H4 (cell line): ENCODE data around the gene PRR15L. TPM values are rescaled to one million over a fixed set of nuclear protein-coding genes. Genes with fewer than 3 reads are reported as not detected.
"Not testable (repeated sequence)": the region's sequence is repeated elsewhere in the genome, so short reads cannot be mapped to it uniquely, and the experiment has no call there.

Source experiments
- DNase-seq: peaks from one replicate; pipeline ENCODE4 v3.0.0-alpha.2; 2015; ENCODE audit warnings: low spot score
- total RNA-seq: library from RNA; depleted of rRNA; stranded (reverse); fragments of >200 nt; shearing (Covaris generic); gene quantifications from 2 replicates; pipeline ENCODE4 v1.2.3, GENCODE V29; 2014; rRNA removed

Gene PRR15L, protein sequence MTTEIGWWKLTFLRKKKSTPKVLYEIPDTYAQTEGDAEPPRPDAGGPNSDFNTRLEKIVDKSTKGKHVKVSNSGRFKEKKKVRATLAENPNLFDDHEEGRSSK
- not detected in 2 replicates for total RNA-seq

DNA sequence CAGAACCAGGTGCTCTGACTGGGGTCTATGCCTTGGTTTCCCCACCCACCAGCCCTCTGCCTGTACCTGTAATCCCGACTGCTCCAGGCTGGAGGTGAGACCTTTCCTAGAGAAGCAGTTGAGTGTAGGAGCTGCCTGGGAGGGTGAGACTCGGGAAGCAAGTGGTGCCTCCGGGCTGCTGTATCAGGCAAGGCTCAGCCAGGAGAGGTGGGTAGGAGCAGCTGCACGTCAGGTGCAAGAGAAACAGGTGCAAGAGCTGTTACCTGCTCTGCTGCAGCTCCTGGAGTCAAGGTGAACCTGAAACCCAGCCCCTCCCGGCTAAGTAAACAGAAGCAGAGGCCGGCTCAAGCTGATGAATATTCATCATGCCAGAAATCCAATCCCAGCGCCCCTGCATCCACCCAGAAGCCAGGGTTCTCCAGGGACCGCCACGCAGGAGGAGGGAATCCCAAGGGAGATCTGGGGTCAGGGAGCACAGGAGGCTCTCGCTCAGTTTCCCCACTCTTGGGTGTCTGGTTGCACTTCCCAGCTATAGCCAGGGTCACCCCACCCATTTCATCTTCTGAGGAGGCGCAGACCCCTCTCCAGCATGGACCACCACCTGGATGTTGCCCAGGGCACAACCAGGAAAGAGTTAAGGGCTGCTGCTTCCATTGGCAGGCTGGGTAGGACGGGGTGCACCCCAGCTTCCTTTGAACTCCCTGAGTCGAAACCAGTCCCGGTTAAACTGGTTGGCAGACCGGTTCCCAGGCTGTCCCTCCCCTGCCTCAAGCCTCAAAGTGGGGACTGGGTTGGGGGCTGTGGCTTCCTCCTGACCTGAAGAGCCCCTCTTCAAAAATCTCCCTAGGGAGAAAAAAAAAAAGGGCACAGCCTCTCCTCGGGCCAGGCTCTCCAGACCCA is at the start of gene PRR15L:
Gene PRR15L, minus strand, starts transcription at position 293 of the 900 bp plus-strand sequence. CDS start 4,649 bp downstream, outside the sequence.
- no peak for DNase-seq

DNA sequence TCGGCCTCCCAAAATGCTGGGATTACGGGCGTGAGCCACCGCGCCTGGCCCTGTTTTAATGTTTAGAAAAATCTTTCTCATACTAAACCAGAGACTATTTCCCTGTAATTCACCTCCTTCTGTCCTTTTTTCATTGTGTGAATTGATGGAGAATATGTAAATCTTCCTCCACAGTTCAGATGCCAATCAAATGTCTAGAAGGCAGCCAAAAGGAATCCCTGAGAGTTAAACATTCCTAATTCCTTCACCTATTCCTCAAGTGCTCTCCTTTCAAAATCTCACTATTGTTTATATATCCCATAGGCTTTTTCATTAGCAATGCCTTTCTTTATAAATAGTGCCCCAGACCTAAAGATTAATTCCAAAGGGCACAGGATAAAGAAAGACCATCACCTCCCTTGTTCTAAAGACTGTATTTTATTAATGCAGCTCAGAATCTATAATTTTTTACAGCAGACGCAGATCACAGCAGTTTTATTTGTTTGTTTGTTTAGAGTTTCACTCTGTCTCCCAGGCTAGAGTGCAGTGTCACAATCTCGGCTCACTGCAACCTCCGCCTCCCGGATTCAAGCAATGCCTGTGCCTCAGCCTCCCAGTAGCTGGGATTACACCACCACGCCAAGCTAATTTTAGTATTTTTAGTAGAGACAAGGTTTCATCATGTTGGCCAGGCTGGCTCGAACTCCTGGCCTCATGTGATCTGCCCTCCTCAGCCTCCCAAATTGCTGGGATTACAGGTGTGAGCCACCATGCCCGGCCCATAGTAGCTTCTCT is 49.4 kb upstream of the PRR15L start:
- no peak for DNase-seq

DNA sequence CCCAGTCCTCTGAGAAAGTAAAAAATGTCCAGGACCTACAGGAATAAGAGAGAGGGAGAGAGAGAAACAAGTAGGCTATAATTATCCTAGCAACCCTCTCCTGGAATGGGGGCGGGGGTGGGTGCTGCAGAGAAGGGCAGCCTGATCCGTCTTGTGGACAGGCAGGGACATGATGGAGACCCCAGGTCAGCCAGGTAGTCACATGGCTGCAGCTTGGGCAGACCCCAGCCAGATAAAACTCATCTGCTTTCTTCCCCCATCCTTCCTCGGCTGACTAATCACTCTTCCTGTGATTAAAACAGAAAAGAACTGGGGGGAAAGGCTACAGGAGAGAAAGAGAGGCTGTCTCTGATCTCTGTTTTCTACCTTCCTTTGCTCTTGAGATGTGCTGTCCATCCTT is 47.3 kb upstream of the PRR15L start:
- DNase-seq, result no peak

DNA sequence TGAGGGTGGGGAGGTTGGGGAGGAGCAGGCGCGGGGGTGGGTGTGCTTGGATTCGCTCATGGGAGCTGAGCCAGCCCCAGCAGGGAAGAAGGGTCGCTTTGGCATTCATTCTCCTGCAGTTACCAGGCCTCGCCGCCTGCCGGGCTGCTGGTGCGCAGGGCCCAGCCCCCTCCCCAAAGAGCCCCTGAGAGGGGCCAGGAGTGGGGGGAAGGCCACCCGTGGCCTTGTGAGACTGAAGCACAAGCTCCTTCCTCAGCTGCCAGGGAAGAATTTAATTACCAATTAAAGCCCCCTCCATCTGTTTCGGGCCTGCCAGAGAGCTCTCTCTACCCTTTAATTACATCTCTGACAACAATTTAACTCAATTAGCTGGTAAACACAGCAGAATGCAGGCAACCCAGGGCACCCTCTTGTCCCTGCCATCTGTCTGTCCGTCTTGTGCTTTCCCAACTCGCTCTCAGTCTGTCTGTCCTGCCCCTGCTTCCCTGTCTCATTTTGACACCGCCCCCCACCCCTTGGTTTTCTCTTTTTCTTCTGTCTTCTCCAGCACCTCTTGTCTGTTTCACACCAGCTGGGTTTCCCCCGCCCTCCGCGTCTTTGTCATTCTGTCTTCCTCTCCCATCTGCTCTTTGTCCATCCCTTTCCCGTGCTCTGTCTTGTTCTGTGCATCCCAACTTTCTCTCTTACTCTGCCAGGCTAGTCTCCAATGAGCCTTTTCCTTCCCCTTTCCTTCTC is 45.9 kb upstream of the PRR15L start:
- no peak for DNase-seq

DNA sequence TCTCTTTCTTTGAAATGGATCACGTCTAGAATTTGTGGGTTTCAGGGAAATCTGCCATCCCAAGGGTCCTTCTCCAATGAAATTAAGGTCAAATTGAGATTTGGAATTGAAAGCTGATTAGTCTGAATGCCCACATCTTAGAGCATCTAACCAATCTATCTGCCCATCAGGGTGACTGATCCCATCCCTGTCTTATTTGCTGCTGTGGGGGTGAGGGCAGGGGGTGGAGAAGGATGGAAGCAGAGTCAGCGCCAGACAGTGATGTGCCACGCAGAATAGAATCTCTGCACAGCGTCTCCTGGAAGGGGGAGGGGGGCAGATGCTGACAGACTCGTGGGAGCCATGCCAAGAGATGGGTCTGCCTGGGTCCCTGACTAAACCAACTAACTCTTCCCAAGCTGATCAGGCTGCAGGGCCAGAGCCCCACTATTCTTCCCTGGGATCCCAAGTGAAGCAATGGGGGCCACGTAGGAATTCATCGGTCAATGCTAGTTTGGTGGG is 45.3 kb upstream of the PRR15L start:
- no peak for DNase-seq

DNA sequence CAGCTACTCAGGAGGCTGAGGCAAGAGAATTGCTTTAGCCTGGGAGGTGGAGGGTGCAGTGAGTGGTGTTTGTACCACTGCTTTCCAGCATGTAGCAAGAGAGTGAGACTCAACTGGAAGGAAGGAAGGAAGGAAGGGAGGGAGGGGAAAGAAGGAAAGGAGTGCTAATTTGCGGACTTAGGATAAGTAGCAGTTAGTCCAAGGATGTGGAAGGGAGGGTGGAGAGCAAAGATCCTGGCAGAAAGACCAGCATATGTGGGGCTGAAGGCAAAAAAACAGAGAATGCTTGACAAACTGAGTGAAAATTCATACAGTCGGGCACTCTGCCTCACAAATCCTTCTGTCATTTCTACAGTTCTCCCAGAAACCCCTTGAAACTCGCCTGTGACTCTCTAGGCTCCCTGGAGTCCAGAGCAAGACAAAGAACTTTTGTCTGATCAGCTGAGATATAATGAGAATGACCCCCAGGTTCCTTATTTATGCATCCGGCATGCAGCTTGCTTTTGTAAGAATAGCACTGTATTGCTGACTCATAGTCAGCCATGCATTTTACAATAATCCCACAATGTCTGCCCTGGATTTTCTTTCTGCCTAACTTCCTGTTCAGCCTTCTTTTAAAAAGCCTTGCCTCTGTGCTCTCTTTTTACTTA is 44.7 kb upstream of the PRR15L start:
- peak; percentile 86 for DNase-seq

DNA sequence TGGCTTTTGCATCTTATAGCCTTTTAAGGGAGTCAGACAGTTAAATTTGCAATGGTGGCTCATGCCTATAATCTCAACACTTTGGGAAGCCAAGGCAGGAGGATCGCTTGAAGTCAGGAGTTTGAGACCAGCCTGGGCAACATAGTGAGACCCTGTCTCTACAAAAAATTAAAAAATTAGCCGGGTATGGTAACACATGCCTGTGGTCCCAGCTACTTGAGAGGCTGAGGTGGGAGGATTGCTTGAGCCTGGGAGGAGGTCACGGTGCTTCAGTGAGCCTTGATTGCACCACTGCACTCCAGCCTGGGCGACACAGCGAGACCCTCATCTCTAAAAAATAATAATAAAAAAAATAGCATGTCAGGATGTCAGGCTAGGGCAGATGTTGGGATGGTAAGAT is 44.0 kb upstream of the PRR15L start:
- DNase-seq, result not testable (repeated sequence)

DNA sequence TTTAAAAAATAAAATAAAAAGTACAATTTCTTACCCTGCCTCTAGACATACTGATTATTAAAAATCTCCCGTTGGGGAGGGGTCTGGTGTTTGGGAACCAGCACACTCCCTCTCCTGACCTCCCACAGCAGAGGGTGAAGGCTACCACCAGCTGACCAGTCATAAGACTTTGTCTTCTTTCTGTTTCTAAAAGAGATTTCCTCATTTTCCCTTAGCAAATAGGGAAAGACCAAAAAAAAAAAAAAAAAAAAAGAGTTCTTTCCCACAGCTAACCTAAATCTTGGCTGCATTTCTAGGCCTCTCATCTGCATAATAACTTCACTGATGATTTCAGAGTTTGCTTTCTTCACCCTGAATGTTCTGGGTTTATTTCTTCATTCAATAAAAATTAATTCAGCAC is 43.5 kb upstream of the PRR15L start:
- DNase-seq, result no peak

DNA sequence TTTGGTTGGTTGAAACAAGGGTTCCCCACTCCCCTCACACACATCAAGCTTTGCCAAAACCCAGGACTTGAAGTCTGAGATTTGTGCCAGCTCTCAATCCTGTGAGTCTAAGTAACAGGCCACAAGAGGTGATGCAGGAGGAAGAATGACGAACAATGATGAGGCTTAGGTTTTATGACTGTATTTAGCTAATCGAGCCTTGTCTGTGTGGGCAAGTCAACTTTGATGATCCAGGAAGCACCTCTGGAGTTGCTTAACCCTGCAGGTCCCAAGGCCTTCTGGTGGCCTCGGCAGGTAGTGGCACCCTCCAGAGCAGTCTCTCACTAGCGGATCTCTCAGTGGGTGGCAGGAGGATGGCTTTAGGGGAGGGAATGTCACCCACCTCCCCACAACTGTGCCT is 41.9 kb upstream of the PRR15L start:
- peak; percentile 41 for DNase-seq

DNA sequence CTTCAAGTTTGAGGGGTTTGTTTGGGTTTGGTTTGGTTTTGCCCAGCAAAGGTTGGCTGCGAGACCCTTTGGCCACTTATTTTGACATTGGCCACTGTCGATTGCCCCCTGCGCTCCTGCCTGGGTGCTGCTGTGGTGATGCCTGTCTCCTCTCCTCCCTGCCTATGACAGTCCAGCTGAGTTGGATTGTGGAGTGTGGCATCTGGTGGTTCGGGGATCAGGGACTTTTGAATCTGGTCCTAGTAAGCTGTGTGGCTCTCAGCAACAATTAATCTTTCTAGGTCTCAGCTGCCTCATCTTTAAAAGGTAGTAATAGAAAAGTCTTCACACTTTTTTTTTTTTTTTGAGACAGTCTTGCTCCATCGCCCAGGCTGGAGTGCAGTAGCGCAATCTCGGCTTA is 40.4 kb upstream of the PRR15L start:
- DNase-seq, result no peak

DNA sequence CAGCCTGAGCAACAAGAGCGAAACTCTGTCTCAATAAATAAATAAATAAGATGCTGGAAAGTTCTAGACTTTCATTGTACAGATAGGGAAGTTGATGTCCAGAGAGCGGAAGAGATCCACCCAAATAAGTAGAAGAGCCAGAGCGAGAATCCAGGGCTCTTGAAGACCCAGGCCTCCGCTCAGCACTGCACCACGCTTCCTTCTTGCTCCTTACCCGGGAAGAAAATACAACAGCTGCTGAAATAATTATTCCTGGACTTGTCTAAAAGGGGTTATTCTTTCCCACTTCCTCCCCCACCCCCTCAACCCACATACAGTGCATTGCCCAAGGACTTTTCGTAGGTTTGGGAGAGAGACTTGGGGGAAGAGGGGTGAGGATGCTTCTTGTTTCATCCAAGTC is 39.9 kb upstream of the PRR15L start:
- no peak for DNase-seq

DNA sequence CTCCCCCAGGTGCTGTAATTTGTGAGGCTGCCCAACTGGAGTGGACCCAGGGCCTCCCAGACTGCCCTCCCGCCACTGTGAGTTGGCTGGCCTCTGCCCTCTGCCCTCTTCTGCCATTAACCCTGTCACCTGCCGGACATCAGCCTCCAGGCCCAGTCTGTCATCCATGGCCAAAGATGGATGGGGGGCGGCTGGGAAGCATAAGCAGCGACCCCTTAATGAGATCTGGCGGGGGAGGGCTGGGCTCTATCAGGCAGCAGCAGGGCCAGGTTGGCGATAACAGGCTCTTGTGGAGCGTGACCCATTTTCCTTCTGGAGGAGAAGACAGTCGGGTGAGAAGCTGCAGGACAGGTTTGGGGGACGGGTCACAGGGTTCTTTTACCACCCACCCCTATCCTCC is 38.5 kb upstream of the PRR15L start:
- no peak for DNase-seq

DNA sequence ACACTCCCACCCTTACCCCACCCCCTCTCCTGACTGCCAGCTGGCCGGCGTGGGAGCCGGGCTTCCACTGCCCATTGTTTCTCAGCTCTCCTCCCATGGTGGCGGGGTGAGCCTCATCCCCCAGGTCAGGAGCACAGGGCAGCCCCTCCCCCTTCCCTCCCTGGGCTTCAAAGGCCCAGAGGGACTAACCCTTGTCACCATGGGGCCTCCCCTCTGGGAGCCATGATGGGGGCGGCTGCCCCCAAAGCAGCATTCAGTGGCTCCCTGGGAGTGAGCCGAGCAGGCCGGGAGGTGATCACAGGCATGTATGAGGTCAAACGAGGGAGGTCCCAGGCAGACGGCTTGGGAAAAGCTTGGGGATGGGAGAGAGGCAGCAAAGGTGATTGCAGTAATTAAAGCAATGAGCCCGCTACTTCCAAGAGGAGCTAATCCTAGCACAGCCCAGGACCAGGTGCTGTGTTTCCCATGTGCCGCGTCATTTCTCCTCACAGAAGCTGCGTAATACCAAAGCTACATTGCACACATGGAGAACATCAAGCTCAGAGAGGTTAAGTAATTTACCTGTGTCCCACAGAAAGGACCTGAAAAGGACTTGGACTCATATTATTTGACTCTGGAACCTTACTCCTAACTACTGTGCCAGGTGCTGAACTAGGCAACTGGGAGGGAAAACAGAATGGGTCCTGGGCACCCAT is 37.7 kb upstream of the PRR15L start:
- no peak for DNase-seq

DNA sequence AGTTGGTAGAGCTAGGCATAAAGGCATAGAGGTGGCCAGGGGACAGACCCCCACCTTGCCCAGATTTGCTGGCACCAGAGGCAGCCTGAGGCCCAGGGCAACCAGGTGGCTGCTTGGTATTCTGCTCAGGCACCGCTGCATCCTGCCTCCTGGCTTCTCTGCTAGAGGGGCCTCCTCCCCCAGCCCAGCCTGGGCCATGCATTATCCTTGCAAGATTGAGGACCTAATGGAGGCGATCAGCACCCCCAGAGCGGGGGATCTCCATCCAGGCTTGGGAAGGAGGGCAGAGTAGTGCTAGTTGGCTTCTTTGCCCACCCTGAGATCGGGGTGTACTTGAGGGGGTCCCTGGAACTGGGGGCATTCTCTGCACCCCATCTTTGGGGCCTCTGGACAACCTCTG is 37.0 kb upstream of the PRR15L start:
- DNase-seq, result no peak

DNA sequence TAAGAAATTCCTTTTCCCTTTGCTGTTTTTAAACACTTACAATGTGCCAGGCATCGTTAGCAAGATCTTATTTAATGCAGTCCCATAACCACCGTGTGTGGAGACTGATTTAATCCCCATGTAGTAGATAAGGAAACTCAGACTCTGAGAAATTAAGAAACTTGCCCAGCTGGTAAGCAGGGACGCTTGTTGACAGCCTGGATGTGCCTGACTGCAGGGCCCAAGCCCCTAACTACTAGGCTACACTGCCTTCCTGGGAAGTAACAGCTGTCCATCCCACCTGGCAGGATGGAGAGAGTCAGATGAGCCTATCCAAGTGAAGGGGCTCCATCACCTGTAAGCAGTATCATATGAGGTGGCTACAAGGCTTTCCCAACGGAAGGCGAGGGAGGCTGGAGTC is 36.3 kb upstream of the PRR15L start:
- no peak for DNase-seq

DNA sequence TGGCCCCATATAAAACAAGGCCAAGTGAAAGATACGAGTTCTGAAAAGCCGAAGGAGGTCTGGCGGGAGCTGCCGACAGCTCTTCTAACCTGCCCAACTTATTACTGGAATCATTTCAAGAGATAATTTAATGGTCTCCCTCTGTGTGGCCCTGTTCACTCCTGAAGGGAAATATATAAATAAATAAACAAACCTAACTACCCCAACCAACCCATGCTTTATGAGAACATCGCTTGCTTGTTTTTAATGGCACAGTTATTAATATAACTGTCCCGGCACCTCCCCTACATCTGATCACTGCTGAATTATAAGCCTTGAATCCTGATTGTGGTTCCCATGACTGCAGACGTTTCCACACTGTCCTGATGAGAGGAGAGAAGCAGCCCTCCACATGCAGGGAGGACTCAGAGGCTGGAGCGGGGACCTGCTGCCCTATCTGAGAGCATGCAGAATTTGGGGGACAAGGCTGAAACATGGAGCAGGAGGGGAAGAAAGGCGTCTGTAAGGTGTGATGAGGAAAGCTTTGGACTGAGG is 35.4 kb upstream of the PRR15L start:
- DNase-seq, result no peak

DNA sequence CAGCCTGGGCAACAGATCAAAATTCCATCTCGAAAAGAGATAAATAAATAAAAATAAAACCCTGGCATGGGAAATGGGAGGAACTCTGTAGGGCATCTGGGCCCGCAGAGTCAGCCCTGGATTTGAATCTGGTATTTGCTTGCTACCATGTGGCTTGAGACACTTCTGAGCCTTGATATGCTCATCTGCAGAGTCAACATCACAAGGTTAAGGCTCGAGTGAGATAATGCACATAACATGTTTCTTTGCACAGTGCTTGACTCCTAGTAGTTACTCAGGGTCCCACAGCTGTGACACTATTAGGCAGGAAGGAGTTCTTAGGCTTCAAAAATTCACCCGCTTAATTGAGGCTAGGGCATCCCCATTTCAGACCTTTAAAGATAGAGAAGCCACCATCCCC is 34.5 kb upstream of the PRR15L start:
- no peak for DNase-seq

DNA sequence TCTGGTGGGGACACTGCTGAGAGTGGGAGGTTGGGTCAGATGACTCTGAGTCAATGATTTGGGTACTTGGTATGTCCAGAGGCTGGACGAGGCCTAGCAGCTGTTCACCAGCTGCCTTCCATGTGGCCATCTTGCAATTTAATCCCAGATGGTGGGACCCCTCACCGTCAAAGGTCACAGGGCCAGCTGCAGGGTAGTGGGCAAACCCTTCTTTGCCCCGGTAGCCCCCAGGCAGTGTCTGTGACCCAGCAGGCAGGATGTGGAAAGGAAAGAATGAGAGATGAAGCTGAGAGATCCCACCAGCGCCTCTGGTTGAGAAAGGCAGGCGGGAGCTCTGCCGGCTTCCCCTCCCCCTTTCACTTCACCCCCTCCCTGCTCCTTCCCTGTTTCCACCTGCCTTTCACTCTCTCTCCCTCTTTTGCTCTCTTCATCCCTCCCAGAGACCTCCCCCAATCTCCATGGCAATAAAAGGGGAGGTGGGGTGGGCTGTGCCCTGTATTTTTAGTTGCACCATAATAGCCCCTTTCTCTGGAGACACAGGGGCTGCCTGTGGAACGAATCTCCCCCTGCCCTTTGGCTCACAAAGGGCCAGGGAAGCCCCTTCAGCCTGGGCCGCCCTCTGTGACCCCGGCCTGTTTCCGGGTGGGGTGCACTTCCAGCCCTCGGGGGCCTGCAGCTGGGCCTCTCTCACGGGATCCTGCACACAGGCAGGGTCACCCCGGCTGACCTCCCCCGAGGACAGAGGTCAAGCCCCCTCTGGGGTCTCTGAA is 33.5 kb upstream of the PRR15L start:
- DNase-seq, result no peak

DNA sequence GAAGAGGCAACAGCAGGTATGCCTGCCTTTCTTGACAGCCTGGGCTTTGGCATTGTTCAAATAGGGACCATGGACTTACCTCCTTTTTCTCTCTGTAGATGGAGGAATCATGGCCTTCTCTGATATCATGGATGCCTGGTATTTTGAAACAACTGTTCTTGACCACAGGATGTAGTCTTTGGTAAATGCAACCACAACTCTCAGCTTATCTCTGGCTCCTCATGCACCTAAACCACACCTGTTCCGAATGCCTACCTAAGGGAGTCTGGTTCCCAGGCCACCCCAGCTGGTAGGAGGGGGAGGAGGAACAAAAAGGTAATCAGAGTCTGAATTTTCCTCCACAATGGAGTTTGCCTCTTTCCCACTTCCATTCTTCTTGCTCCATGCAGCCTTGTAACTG is 32.0 kb upstream of the PRR15L start:
- no peak for DNase-seq

DNA sequence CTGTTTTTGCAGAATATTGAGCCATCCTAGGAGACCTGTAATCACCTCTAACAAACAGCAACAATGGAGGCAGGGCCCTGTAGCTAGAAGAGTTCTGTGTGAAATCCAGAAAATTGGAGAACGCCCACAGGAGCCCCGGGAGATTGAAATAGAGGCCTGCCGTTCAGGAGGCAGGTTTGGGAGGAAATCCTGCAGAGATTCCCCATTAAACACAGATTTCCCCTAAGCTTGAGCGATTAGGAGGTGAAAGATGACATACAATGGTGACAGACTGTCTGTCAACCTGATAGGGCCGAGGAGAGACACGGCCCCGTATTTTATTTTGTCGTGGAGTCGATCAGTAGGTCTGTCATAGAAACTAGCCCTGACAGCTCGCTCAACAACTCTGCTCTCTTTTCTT is 31.5 kb upstream of the PRR15L start:
- DNase-seq, result no peak
